ENCODE results near the gene RFX4. TPM values are rescaled to one million over a fixed set of nuclear protein-coding genes. Genes with fewer than 3 reads are reported as not detected.

The RFX4 gene
- total RNA-seq, 1 experiment from 2014 or later, result not detected

GRCh38 chr12:106769546-106769945 is 186.7 kb downstream of the RFX4 start:
- no peak overlapping the region for H3K27ac ChIP-seq (ENCODE audit: low read depth, low read length)
- intact Hi-C loops (cut with micrococcal nuclease), result no loop called here
- ChIA-PET RAD21 (ENCODE audit: low non-redundant PET in 1 of 2, low total read pairs in 2 of 2, uncharacterized antibody in 2 of 2, unreplicated experiment in 2 of 2) (no interaction called here), POLR2A (no interaction called here), CTCF (no interaction called here)
- no peak overlapping the region for H3K9ac ChIP-seq (ENCODE audit: low read length)
- no peak overlapping the region for H3K4me2 ChIP-seq (ENCODE audit: low read length)
- TF ChIP-seq SIN3A (IDR thresholded peaks at IDR 0.05; ENCODE audit: low read depth) (no peak), MAX (IDR thresholded peaks at IDR 0.05) (no peak), RAD21 (IDR thresholded peaks at IDR 0.05; ENCODE audit: low read depth) (no peak), ZNF274 (IDR thresholded peaks at IDR 0.05; ENCODE audit: low read depth, low read length) (no peak), TCF7L2 (IDR thresholded peaks at IDR 0.05; ENCODE audit: borderline replicate concordance, extremely low read depth, insufficient read depth, insufficient read length) (no peak), JUND (IDR thresholded peaks at IDR 0.05) (no peak), ZBTB33 (IDR thresholded peaks at IDR 0.05; ENCODE audit: extremely low read depth, insufficient replicate concordance, low read length) (no peak), POLR2AphosphoS5 (IDR thresholded peaks at IDR 0.05; ENCODE audit: low read depth, low read length) (no peak), EGR1 (IDR thresholded peaks at IDR 0.05; ENCODE audit: low read depth) (no peak), ZFX (IDR thresholded peaks at IDR 0.05) (no peak), SP1 (IDR thresholded peaks at IDR 0.05; ENCODE audit: low read depth) (no peak), FOSL1 (IDR thresholded peaks at IDR 0.05; ENCODE audit: low read depth) (no peak)
- DNase-seq (ENCODE audit: low read depth, low spot score) (no peak), ATAC-seq (no peak)
- no TSS peak for BruUV-seq (replicated peaks)
- H2AFZ ChIP-seq (ENCODE audit: low read depth, low read length, poor library complexity, severe bottlenecking), result no peak overlapping the region
- no peak overlapping the region for H3K4me3 ChIP-seq (replicated peaks in 1 of 2; ENCODE audit: low read depth in 1 of 2, low read length in 2 of 2)
- no peaks in the 10 kb centered on the region for H3K9me2 ChIP-seq (ENCODE audit: insufficient read depth)
- H3K4me1 ChIP-seq (ENCODE audit: control insufficient read depth in 1 of 2, insufficient read depth in 2 of 2, low read length in 2 of 2), result peaks cover 0 to 8% of the 10 kb centered on the region in 2 experiments; a peak in 2 of 4 replicates
- no peaks in the 10 kb centered on the region for H3K79me2 ChIP-seq (ENCODE audit: insufficient read depth, low read length)
- no peaks in the 10 kb centered on the region for H3K36me3 ChIP-seq (ENCODE audit: control insufficient read depth in 1 of 2, insufficient read depth in 2 of 2, low read length in 2 of 2)
- no peaks in the 10 kb centered on the region for H3K27me3 ChIP-seq (ENCODE audit: insufficient read depth, low read length)
- no peaks in the 10 kb centered on the region for H3K9me3 ChIP-seq (ENCODE audit: control insufficient read depth in 1 of 2, insufficient read depth in 1 of 2, low read depth in 1 of 2, low read length in 2 of 2)
- H4K20me1 ChIP-seq (ENCODE audit: insufficient read depth), result no peaks in the 10 kb centered on the region

Measured in HCT116 (cell line).